Measurements from ENCODE around the gene ESPNL.
"Not testable (repeated sequence)": the region's sequence is repeated elsewhere in the genome, so short reads cannot be mapped to it uniquely, and the experiment has no call there.

ESPNL gene

GRCh38 chr2:238113611-238114010, 13.5 kb downstream of the ESPNL start:
- H3K4me3 ChIP-seq (ENCODE audit: low read length, poor library complexity, severe bottlenecking), result no peak overlapping the region
- H3K27me3 ChIP-seq (ENCODE audit: insufficient read depth, low read length, poor library complexity, severe bottlenecking), result no peaks in the 10 kb centered on the region
- H3K4me1 ChIP-seq (ENCODE audit: insufficient read depth, low read length, poor library complexity, severe bottlenecking), result peaks cover 10% of the 10 kb centered on the region
- H4K20me1 ChIP-seq (ENCODE audit: insufficient read depth, low read length, poor library complexity, severe bottlenecking), result no peaks in the 10 kb centered on the region
- no peaks in the 10 kb centered on the region for H3F3A ChIP-seq (ENCODE audit: low read depth)
- H3K9me2 ChIP-seq (replicated peaks; ENCODE audit: low read depth, low read length), result no peaks in the 10 kb centered on the region
- H2AFZ ChIP-seq (ENCODE audit: low read length), result no peak overlapping the region
- H3K9me3 ChIP-seq (ENCODE audit: insufficient read depth, low read depth, low read length), result 0 out of 2 replicates have a peak, but pooled peaks cover 3% of the 10 kb centered on the region
- no peak for TF ChIP-seq CTCF (conservative IDR thresholded peaks at IDR 0.05; ENCODE audit: low read length)
- no peak for TF ChIP-seq EZH2phosphoT487 (IDR thresholded peaks at IDR 0.05; ENCODE audit: borderline replicate concordance)
- no peak overlapping the region for H3K9ac ChIP-seq (ENCODE audit: low read depth, low read length, poor library complexity, severe bottlenecking)
- H3K4me2 ChIP-seq (ENCODE audit: low read depth, low read length, poor library complexity, severe bottlenecking), result no peak overlapping the region
- H3K79me2 ChIP-seq (ENCODE audit: insufficient read depth, low read length), result no peaks in the 10 kb centered on the region
- no peaks in the 10 kb centered on the region for H3K36me3 ChIP-seq (ENCODE audit: insufficient read depth, low read length)

DNA sequence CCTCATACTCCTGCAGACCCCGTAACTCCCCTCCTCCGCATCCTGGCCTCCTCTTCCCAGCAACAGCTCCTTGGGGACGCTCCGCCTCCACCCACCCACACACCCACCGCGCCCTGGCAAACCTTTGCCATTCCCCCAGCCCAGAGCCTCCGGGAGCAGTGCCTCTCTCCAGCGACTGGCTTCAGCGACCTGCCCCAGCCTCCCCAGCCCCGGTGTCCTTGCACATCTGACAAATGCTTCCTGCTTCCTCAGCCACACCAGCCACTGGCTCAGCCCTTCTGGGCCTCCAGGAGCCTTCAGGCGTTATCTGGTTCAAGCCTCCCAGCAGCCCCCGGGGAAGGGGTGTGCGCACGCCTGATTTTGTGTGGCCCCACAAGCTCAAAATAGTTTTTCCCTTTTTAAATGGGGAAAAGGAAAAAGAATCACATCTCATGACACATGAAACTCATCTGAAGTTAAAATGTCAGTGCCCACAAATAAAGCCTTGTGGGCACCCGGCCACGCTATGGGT, 14.2 kb downstream of the ESPNL start:
- Histone ChIP-seq H3K4me3 (ENCODE audit: low read length, poor library complexity, severe bottlenecking) (no peak overlapping the region), H2AFZ (ENCODE audit: low read length) (no peak overlapping the region), H3K9me2 (replicated peaks; ENCODE audit: low read depth, low read length) (no peaks in the 10 kb centered on the region), H3K9ac (ENCODE audit: low read depth, low read length, poor library complexity, severe bottlenecking) (no peak overlapping the region), H3K4me1 (ENCODE audit: insufficient read depth, low read length, poor library complexity, severe bottlenecking) (peaks cover 4% of the 10 kb centered on the region), H3K79me2 (ENCODE audit: insufficient read depth, low read length) (no peaks in the 10 kb centered on the region), H3K9me3 (ENCODE audit: insufficient read depth, low read depth, low read length) (0 out of 2 replicates have a peak, but pooled peaks cover 3% of the 10 kb centered on the region), H3K4me2 (ENCODE audit: low read depth, low read length, poor library complexity, severe bottlenecking) (no peak overlapping the region), H3K27me3 (ENCODE audit: insufficient read depth, low read length, poor library complexity, severe bottlenecking) (no peaks in the 10 kb centered on the region), H3F3A (ENCODE audit: low read depth) (no peaks in the 10 kb centered on the region), H3K36me3 (ENCODE audit: insufficient read depth, low read length) (no peaks in the 10 kb centered on the region), H4K20me1 (ENCODE audit: insufficient read depth, low read length, poor library complexity, severe bottlenecking) (no peaks in the 10 kb centered on the region)
- TF ChIP-seq EZH2phosphoT487 (IDR thresholded peaks at IDR 0.05; ENCODE audit: borderline replicate concordance) (no peak), CTCF (conservative IDR thresholded peaks at IDR 0.05; ENCODE audit: low read length) (no peak)

GRCh38 chr2:238114851-238115660, 14.9 kb downstream of the ESPNL start:
- Histone ChIP-seq H3K4me1 (ENCODE audit: insufficient read depth, low read length, poor library complexity, severe bottlenecking) (no peaks in the 10 kb centered on the region), H3K9ac (ENCODE audit: low read depth, low read length, poor library complexity, severe bottlenecking) (no peak overlapping the region), H3K79me2 (ENCODE audit: insufficient read depth, low read length) (no peaks in the 10 kb centered on the region), H3K36me3 (ENCODE audit: insufficient read depth, low read length) (no peaks in the 10 kb centered on the region), H3F3A (ENCODE audit: low read depth) (no peaks in the 10 kb centered on the region), H3K9me2 (replicated peaks; ENCODE audit: low read depth, low read length) (no peaks in the 10 kb centered on the region), H3K4me3 (ENCODE audit: low read length, poor library complexity, severe bottlenecking) (no peak overlapping the region), H2AFZ (ENCODE audit: low read length) (no peak overlapping the region), H3K27me3 (ENCODE audit: insufficient read depth, low read length, poor library complexity, severe bottlenecking) (no peaks in the 10 kb centered on the region), H4K20me1 (ENCODE audit: insufficient read depth, low read length, poor library complexity, severe bottlenecking) (no peaks in the 10 kb centered on the region), H3K9me3 (ENCODE audit: insufficient read depth, low read depth, low read length) (0 out of 2 replicates have a peak, but pooled peaks cover 3% of the 10 kb centered on the region), H3K4me2 (ENCODE audit: low read depth, low read length, poor library complexity, severe bottlenecking) (no peak overlapping the region)
- TF ChIP-seq EZH2phosphoT487 (IDR thresholded peaks at IDR 0.05; ENCODE audit: borderline replicate concordance) (no peak), CTCF (conservative IDR thresholded peaks at IDR 0.05; ENCODE audit: low read length) (no peak)

- H2AFZ ChIP-seq (ENCODE audit: low read length); H3K79me2 ChIP-seq (ENCODE audit: insufficient read depth, low read length); H3K4me1 ChIP-seq (ENCODE audit: insufficient read depth, low read length, poor library complexity, severe bottlenecking); H4K20me1 ChIP-seq (ENCODE audit: insufficient read depth, low read length, poor library complexity, severe bottlenecking); H3K4me2 ChIP-seq (ENCODE audit: low read depth, low read length, poor library complexity, severe bottlenecking); H3K9ac ChIP-seq (ENCODE audit: low read depth, low read length, poor library complexity, severe bottlenecking); H3K9me3 ChIP-seq (ENCODE audit: insufficient read depth, low read depth, low read length); H3K4me3 ChIP-seq (ENCODE audit: low read length, poor library complexity, severe bottlenecking); H3K36me3 ChIP-seq (ENCODE audit: insufficient read depth, low read length); H3K9me2 ChIP-seq (replicated peaks; ENCODE audit: low read depth, low read length); H3K27me3 ChIP-seq (ENCODE audit: insufficient read depth, low read length, poor library complexity, severe bottlenecking); H3F3A ChIP-seq (ENCODE audit: low read depth): not testable (repeated sequence)
Observed at GRCh38 chr2:238115709-238116108, 15.6 kb downstream of the ESPNL start.
